DOHH2 (cell line): ENCODE measurements around the gene TRIM32.

Source experiments
- H3F3A ChIP-seq: fragments of 200-600 bp; sonication (generic), shearing (Covaris generic); 2 replicates; pipeline ENCODE4 v1.6.0; 2016; ENCODE audit warnings: antibody characterized with exemption, mild to moderate bottlenecking; ENCODE audit not compliant: control insufficient read depth, insufficient read depth
- H3K27ac ChIP-seq: fragments of 200-600 bp; sonication (generic); 2 replicates; pipeline ENCODE4 v1.5.1; 2014; ENCODE audit warnings: low read depth, mild to moderate bottlenecking, low read length, moderate library complexity
- H3K27me3 ChIP-seq: fragments of 200-600 bp; sonication (generic); 2 replicates; pipeline ENCODE4 v1.6.1; 2014; ENCODE audit warnings: mild to moderate bottlenecking, low read length, mixed read lengths; ENCODE audit not compliant: control insufficient read depth
- H3K36me3 ChIP-seq: fragments of 200-600 bp; sonication (generic); 2 replicates; pipeline ENCODE4 v1.6.1; 2014; ENCODE audit warnings: mild to moderate bottlenecking, low read length, moderate library complexity, mixed read lengths; ENCODE audit not compliant: control insufficient read depth
- H3K4me1 ChIP-seq: fragments of 200-600 bp; sonication (generic); 2 replicates; pipeline ENCODE4 v1.6.1; 2014; ENCODE audit warnings: mild to moderate bottlenecking, low read length, mixed read lengths; ENCODE audit not compliant: control insufficient read depth
- H3K4me2 ChIP-seq: fragments of 200-600 bp; sonication (generic); 2 replicates; pipeline ENCODE4 v1.6.0; 2014; ENCODE audit warnings: mild to moderate bottlenecking, low read length, moderate library complexity
- H3K4me3 ChIP-seq: fragments of 200-600 bp; sonication (generic); 2 replicates; pipeline ENCODE4 v1.5.1; 2014; ENCODE audit warnings: mild to moderate bottlenecking, low read length, mixed read lengths
- H3K79me2 ChIP-seq: fragments of 200-600 bp; sonication (generic); 2 replicates; pipeline ENCODE4 v1.6.1; 2014; ENCODE audit warnings: mild to moderate bottlenecking, low read length, mixed read lengths; ENCODE audit not compliant: control insufficient read depth
- H3K9me2 ChIP-seq: fragments of 200-600 bp; sonication (generic); replicated peaks from 2 replicates; pipeline ENCODE4 v1.6.1; 2014; ENCODE audit warnings: mild to moderate bottlenecking, low read length, mixed read lengths; ENCODE audit not compliant: control insufficient read depth
- H3K9me3 ChIP-seq: fragments of 200-600 bp; sonication (generic); 2 replicates; pipeline ENCODE4 v1.6.1; 2014; ENCODE audit warnings: antibody characterized with exemption, low read length, mixed read lengths; ENCODE audit not compliant: control insufficient read depth, insufficient read depth
- H4K20me1 ChIP-seq: fragments of 200-600 bp; sonication (generic); 2 replicates; pipeline ENCODE4 v1.6.0; 2014; ENCODE audit warnings: low read depth, mild to moderate bottlenecking, antibody characterized with exemption, low read length, moderate library complexity; ENCODE audit not compliant: control insufficient read depth, insufficient read depth
- CTCF ChIP-seq: fragments of 200-600 bp; sonication (generic); IDR thresholded peaks from one replicate; pipeline ENCODE4 v1.5.1; 2014; ENCODE audit warnings: antibody characterized with exemption, mild to moderate bottlenecking, low read depth, low read length; ENCODE audit not compliant: poor library complexity, severe bottlenecking
- EZH2phosphoT487 ChIP-seq: fragments of 200-600 bp; sonication (generic); IDR thresholded peaks from 2 replicates; pipeline ENCODE4 v1.6.1; 2017; ENCODE audit warnings: borderline replicate concordance, mild to moderate bottlenecking, antibody characterized with exemption, low read length, moderate library complexity, mixed read lengths

TRIM32 gene

GRCh38 chr9:116647515-116647809, 39.6 kb upstream of the TRIM32 start:
- H3F3A ChIP-seq, result no peaks in the 10 kb centered on the region
- H3K4me3 ChIP-seq, result no peak overlapping the region
- H3K9me3 ChIP-seq, result no peaks in the 10 kb centered on the region
- no peaks in the 10 kb centered on the region for H3K36me3 ChIP-seq
- no peak for TF ChIP-seq EZH2phosphoT487
- no peak for TF ChIP-seq CTCF
- H3K4me1 ChIP-seq, result no peaks in the 10 kb centered on the region
- no peaks in the 10 kb centered on the region for H3K79me2 ChIP-seq
- H4K20me1 ChIP-seq, result no peaks in the 10 kb centered on the region
- H3K27ac ChIP-seq, result no peak overlapping the region
- no peaks in the 10 kb centered on the region for H3K9me2 ChIP-seq
- H3K4me2 ChIP-seq, result no peak overlapping the region
- no peaks in the 10 kb centered on the region for H3K27me3 ChIP-seq

- no peaks in the 10 kb centered on the region for H3K79me2 ChIP-seq
- no peaks in the 10 kb centered on the region for H3K4me1 ChIP-seq
- no peaks in the 10 kb centered on the region for H3F3A ChIP-seq
- H3K4me3 ChIP-seq, result no peak overlapping the region
- no peaks in the 10 kb centered on the region for H3K9me3 ChIP-seq
- H3K27me3 ChIP-seq, result no peaks in the 10 kb centered on the region
- no peak overlapping the region for H3K4me2 ChIP-seq
- no peak overlapping the region for H3K27ac ChIP-seq
- TF ChIP-seq CTCF, result no peak
- TF ChIP-seq EZH2phosphoT487, result no peak
- no peaks in the 10 kb centered on the region for H3K9me2 ChIP-seq
- H3K36me3 ChIP-seq, result no peaks in the 10 kb centered on the region
- H4K20me1 ChIP-seq, result no peaks in the 10 kb centered on the region
Observed at GRCh38 chr9:116653348-116654058, 33.6 kb upstream of the TRIM32 start.

- no peaks in the 10 kb centered on the region for H4K20me1 ChIP-seq
- no peak overlapping the region for H3K27ac ChIP-seq
- no peak overlapping the region for H3K4me3 ChIP-seq
- no peaks in the 10 kb centered on the region for H3K79me2 ChIP-seq
- H3F3A ChIP-seq, result no peaks in the 10 kb centered on the region
- no peaks in the 10 kb centered on the region for H3K9me3 ChIP-seq
- H3K27me3 ChIP-seq, result no peaks in the 10 kb centered on the region
- H3K4me1 ChIP-seq, result no peaks in the 10 kb centered on the region
- no peaks in the 10 kb centered on the region for H3K9me2 ChIP-seq
- TF ChIP-seq CTCF (no peak), EZH2phosphoT487 (no peak)
- H3K4me2 ChIP-seq, result no peak overlapping the region
- H3K36me3 ChIP-seq, result no peaks in the 10 kb centered on the region
Observed at GRCh38 chr9:116654059-116654355, 33.1 kb upstream of the TRIM32 start.
